Upper lobe of left lung (tissue), 4 donors: ENCODE data around the gene TTC5.

Experiments used
- CTCF ChIP-seq, 6 experiments: fragments of 450-650 bp in 4 of 6; fragments of 200-600 bp in 2 of 6; sonication (generic) in 2 of 6; IDR thresholded peaks; one replicate each; pipeline ENCODE4 v1.5.1; 2016 to 2019; ENCODE audit warnings: antibody characterized with exemption in 6 of 6
- POLR2A ChIP-seq, 4 donors: fragments of 450-650 bp; IDR thresholded peaks; one replicate each; pipeline ENCODE4 v1.5.1; 2016 to 2017; ENCODE audit warnings: antibody characterized with exemption in 4 of 4, mild to moderate bottlenecking in 2 of 4

GRCh38 chr14:20314026-20314425, 8.3 kb upstream of the TTC5 start:
- TF ChIP-seq CTCF (IDR thresholded peaks at IDR 0.05), result no peak
- TF ChIP-seq POLR2A (IDR thresholded peaks at IDR 0.05), result no peak
